Neutrophil (primary cell): ENCODE results near the gene MAP1B.

ENCODE experiments used
- H3K27ac ChIP-seq: fragments of 200-600 bp; sonication (generic); 2 replicates; pipeline ENCODE4 v1.5.1; 2016; ENCODE audit warnings: mild to moderate bottlenecking, moderate library complexity
- H3K27me3 ChIP-seq: fragments of 200-600 bp; sonication (generic); 2 replicates; pipeline ENCODE4 v1.6.0; 2016; ENCODE audit warnings: mild to moderate bottlenecking
- H3K36me3 ChIP-seq: fragments of 200-600 bp; sonication (generic); 2 replicates; pipeline ENCODE4 v1.5.1; 2017
- H3K4me1 ChIP-seq, 2 experiments: fragments of 200-600 bp in 1 of 2; sonication (generic) in 1 of 2; 1 replicate in 1 of 2; 2 replicates in 1 of 2; pipeline versions ENCODE4 v1.5.1 to v1.6.1; 2013 to 2016; ENCODE audit warnings: low read depth in 1 of 2, low read length in 1 of 2, mild to moderate bottlenecking in 1 of 2, moderate library complexity in 1 of 2; ENCODE audit not compliant: control insufficient read depth in 1 of 2, insufficient read depth in 1 of 2
- H3K4me3 ChIP-seq, 2 experiments: fragments of 200-600 bp in 1 of 2; sonication (generic) in 1 of 2; 1 replicate in 1 of 2; 2 replicates in 1 of 2; pipeline ENCODE4 v1.5.1; 2013 to 2016; ENCODE audit warnings: low read depth in 1 of 2, low read length in 1 of 2, mild to moderate bottlenecking in 1 of 2, moderate library complexity in 1 of 2
- H3K9me3 ChIP-seq: fragments of 200-600 bp; sonication (generic); 2 replicates; pipeline ENCODE4 v1.5.1; 2016
- CTCF ChIP-seq: fragments of 200-600 bp; sonication (generic); IDR thresholded peaks from 2 replicates; pipeline ENCODE4 v1.5.1; 2016; ENCODE audit warnings: antibody characterized with exemption

The MAP1B gene

DNA sequence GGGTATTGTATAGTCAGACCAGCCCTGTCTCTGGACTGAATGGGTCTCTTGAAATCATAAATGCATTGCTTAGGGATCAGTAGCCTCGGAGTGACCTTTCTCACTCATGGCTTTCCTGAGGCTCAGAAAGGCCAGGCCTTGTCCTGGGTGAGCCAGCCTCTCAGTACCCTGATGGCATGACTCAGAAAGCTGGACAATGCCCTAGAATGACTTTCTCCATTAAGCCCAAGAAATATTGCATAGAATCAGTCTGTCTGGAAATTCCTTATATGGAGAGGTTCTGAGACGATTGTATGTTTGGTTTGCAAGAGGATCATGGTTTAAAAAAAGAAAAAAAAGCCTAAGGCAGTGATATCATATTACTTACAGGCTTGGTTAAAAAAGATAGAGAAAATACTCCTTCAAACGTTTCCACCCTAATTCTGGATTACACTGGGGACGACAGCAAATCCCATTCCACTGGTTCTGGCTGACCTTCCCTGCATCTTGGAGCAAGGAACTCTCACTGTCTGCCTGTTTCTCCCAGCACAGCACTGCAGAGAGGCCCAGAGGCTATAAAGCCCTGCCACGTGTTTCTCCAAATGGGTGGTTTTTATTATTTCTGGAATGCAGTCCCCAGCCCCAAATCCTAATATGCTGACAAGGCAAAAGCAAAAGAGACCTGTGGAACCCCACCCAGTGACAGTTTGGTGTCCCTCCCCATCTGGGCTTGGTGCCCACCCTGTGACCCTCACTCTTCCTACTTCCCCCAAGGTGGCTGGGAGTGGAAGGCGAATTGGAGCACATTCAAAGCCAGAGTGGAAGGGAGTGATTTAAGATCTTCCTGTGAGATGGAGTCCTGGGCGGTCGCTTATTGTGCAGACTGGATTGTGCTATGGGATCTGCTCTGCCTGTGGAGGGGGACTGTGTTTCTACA is 34.4 kb downstream of the MAP1B start:
- no peak for TF ChIP-seq CTCF
- Histone ChIP-seq H3K36me3 (no peaks in the 10 kb centered on the region), H3K27ac (no peak overlapping the region), H3K9me3 (no peaks in the 10 kb centered on the region), H3K4me3 (no peak overlapping the region), H3K27me3 (peaks cover 84% of the 10 kb centered on the region), H3K4me1 (no peaks in the 10 kb centered on the region)

DNA sequence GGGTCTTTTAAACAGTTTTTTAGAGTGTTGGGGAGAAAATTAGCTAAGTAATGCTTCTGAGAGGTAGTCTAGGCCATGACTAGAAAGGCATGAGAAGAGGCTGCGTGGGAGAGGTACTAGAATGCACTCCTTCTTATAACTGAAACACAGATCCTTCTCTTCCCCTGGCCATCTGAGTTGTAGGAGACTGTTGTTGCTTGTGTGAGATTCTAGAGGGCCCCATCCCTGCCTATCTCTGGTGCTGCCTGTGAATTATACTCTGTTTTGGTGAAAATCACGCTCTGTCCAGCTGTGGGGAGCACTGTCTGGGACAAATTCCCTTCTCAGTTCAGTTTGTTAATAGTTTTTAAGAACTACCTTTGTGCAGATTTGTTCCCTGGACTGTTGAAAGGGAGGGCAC is 37.5 kb downstream of the MAP1B start:
- Histone ChIP-seq H3K9me3 (no peaks in the 10 kb centered on the region), H3K36me3 (no peaks in the 10 kb centered on the region), H3K27me3 (peaks cover 70% of the 10 kb centered on the region), H3K27ac (no peak overlapping the region), H3K4me1 (no peaks in the 10 kb centered on the region), H3K4me3 (no peak overlapping the region)
- no peak for TF ChIP-seq CTCF

- Histone ChIP-seq H3K36me3 (no peaks in the 10 kb centered on the region), H3K4me3 (no peak overlapping the region), H3K27me3 (peaks cover 65% of the 10 kb centered on the region), H3K4me1 (no peaks in the 10 kb centered on the region), H3K27ac (no peak overlapping the region), H3K9me3 (no peaks in the 10 kb centered on the region)
- no peak for TF ChIP-seq CTCF
Measured at GRCh38 chr5:72145348-72145747, 38.1 kb downstream of the MAP1B start.

DNA sequence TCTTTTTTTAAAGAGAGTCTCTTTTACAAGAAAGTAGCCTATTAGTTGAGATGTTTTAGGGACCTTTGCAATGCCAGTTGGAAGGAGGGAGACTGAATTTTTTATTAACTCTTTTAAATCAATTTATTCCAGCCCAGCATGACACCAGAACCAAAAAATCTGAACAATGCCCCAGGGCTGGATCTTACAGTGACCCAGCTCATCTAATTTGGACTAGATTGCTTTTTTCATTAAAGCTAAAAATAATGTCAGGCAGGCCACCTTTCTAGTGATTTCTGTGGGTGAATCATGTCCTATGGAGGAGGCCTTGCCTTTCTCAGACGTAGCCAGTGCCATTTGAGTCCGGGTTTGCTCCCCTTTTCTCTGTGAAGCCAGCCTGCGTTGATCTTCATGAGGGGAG is 38.8 kb downstream of the MAP1B start:
- Histone ChIP-seq H3K27ac (no peak overlapping the region), H3K9me3 (no peaks in the 10 kb centered on the region), H3K36me3 (no peaks in the 10 kb centered on the region), H3K4me1 (no peaks in the 10 kb centered on the region), H3K27me3 (peaks cover 58% of the 10 kb centered on the region), H3K4me3 (no peak overlapping the region)
- TF ChIP-seq CTCF = no peak

GRCh38 chr5:72147569-72147968 is 40.3 kb downstream of the MAP1B start:
- Histone ChIP-seq H3K4me3 (no peak overlapping the region), H3K27ac (no peak overlapping the region), H3K4me1 (no peaks in the 10 kb centered on the region), H3K36me3 (no peaks in the 10 kb centered on the region), H3K9me3 (no peaks in the 10 kb centered on the region), H3K27me3 (peaks cover 47% of the 10 kb centered on the region)
- no peak for TF ChIP-seq CTCF
